NCI-H82 (cell line): ENCODE results near the gene THAP7.

Experiments used
- DNase-seq: peaks from one replicate; lab custom pipeline; 2025; lab: John Stamatoyannopoulos, UW

Gene THAP7

GRCh38 chr22:20964090-20964798 is 37.7 kb downstream of the THAP7 start:
- no peak for DNase-seq

GRCh38 chr22:20963201-20964052 is 38.5 kb downstream of the THAP7 start:
- no peak for DNase-seq

GRCh38 chr22:20962491-20962945 is 39.4 kb downstream of the THAP7 start:
- DNase-seq, result no peak

- DNase-seq, result no peak
Measured at GRCh38 chr22:20960609-20961008, 41.3 kb downstream of the THAP7 start.

- DNase-seq, result no peak
Measured at GRCh38 chr22:20959578-20960461, 42.1 kb downstream of the THAP7 start.

- DNase-seq, result peak; percentile 59
Measured at GRCh38 chr22:20957683-20958431, 44.1 kb downstream of the THAP7 start.

GRCh38 chr22:20957102-20957682 is 44.7 kb downstream of the THAP7 start:
- no peak for DNase-seq

- DNase-seq, result peak; percentile 57
Measured at GRCh38 chr22:20956258-20957101, 45.4 kb downstream of the THAP7 start.

GRCh38 chr22:20955548-20955947 is 46.4 kb downstream of the THAP7 start:
- no peak for DNase-seq

GRCh38 chr22:20953668-20954500 is 48.0 kb downstream of the THAP7 start:
- DNase-seq, result no peak

GRCh38 chr22:20953342-20953608 is 48.6 kb downstream of the THAP7 start:
- no peak for DNase-seq

GRCh38 chr22:20952544-20953341 is 49.2 kb downstream of the THAP7 start:
- no peak for DNase-seq

- DNase-seq, result no peak
Measured at GRCh38 chr22:20951932-20952380, 50.0 kb downstream of the THAP7 start.

- no peak for DNase-seq
Measured at GRCh38 chr22:20951151-20951931, 50.6 kb downstream of the THAP7 start.

GRCh38 chr22:20949698-20950183 is 52.2 kb downstream of the THAP7 start:
- no peak for DNase-seq
